Endothelial cell of umbilical vein (primary cell): ENCODE results near the gene EPB41L1. TPM values are rescaled to one million over a fixed set of nuclear protein-coding genes. Genes with fewer than 3 reads are reported as not detected.

ENCODE experiments used
- BruUV-seq: library from RNA; stranded (reverse); fragments of 400-500 nt; replicated peaks from 2 replicates; lab custom pipeline; 2021; lab: Mats Ljungman, UMichigan
- CTCF ChIA-PET: fragments of 300-600, 350-600 bp; sonication (Branson Sonifier 250); formaldehyde crosslinking; loops from one replicate; lab custom pipeline; 2021; ENCODE audit warnings: antibody characterized with exemption, inconsistent platforms; lab: Charles Lee
- POLR2A ChIA-PET: fragments of 300-600, 350-600 bp; sonication (Branson Sonifier 250); formaldehyde crosslinking; loops from one replicate; lab custom pipeline; 2021; ENCODE audit warnings: antibody characterized with exemption, inconsistent platforms; lab: Charles Lee
- DNase-seq: peaks from one replicate; pipeline ENCODE4 v3.0.0-alpha.2; 2011; ENCODE audit warnings: low read depth, low spot score
- FAIRE-seq: peaks from 2 replicates; lab custom pipeline; 2011; peaks lifted over from hg19 to GRCh38; lab: Jason Lieb, UNC
- H2AFZ ChIP-seq: 2 replicates; pipeline ENCODE4 v1.6.0; 2012; ENCODE audit warnings: low read depth, low read length, control low read depth, inconsistent platforms
- H3K27ac ChIP-seq: 2 replicates; pipeline ENCODE4 v1.5.1; 2011; ENCODE audit warnings: low read depth, mild to moderate bottlenecking, control low read depth, low read length, moderate library complexity; ENCODE audit not compliant: insufficient read depth
- H3K27me3 ChIP-seq, 2 experiments: 2 replicates each; pipeline versions ENCODE4 v1.6.0 to v1.6.1; 2011; ENCODE audit warnings: low read length in 2 of 2, mixed read lengths in 1 of 2; ENCODE audit not compliant: control insufficient read depth in 2 of 2, insufficient read depth in 2 of 2
- H3K36me3 ChIP-seq, 2 experiments: 2 replicates in 1 of 2; 3 replicates in 1 of 2; pipeline ENCODE4 v1.5.1; 2011; ENCODE audit warnings: low read length in 2 of 2, mild to moderate bottlenecking in 1 of 2, moderate library complexity in 1 of 2; ENCODE audit not compliant: control insufficient read depth in 2 of 2, insufficient read depth in 2 of 2; ENCODE audit errors: extremely low read depth in 1 of 2
- H3K4me1 ChIP-seq: 3 replicates; pipeline ENCODE4 v1.5.1; 2011; ENCODE audit warnings: mild to moderate bottlenecking, low read length; ENCODE audit not compliant: control insufficient read depth, insufficient read depth; ENCODE audit errors: extremely low read depth
- H3K4me2 ChIP-seq: 2 replicates; pipeline ENCODE4 v1.6.1; 2011; ENCODE audit warnings: low read length, control low read depth, mixed read lengths; ENCODE audit not compliant: insufficient read depth
- H3K4me3 ChIP-seq, 3 experiments: fragments of 200-600 bp in 1 of 3; sonication (generic), shearing (Covaris generic) in 1 of 3; replicated peaks in 1 of 3; 2 replicates each; pipeline ENCODE4 v1.5.1; 2011 to 2016; ENCODE audit warnings: control low read depth in 3 of 3, low read length in 3 of 3, mild to moderate bottlenecking in 2 of 3, inconsistent platforms in 1 of 3, low read depth in 1 of 3, moderate library complexity in 1 of 3; ENCODE audit not compliant: insufficient read depth in 1 of 3
- H3K79me2 ChIP-seq: 2 replicates; pipeline ENCODE4 v1.6.0; 2012; ENCODE audit warnings: low read length, inconsistent platforms; ENCODE audit not compliant: control insufficient read depth, insufficient read depth
- H3K9ac ChIP-seq: replicated peaks from 2 replicates; pipeline ENCODE3; 2011; ENCODE audit warnings: low read length, control low read depth; ENCODE audit not compliant: insufficient read depth; ENCODE audit errors: extremely low read depth
- H3K9me1 ChIP-seq: replicated peaks from 3 replicates; pipeline ENCODE4 v1.6.0; 2011; ENCODE audit warnings: mild to moderate bottlenecking, low read length; ENCODE audit not compliant: control insufficient read depth, insufficient read depth; ENCODE audit errors: extremely low read depth
- H3K9me3 ChIP-seq: replicated peaks from 2 replicates; pipeline ENCODE4 v1.5.1; 2012; ENCODE audit warnings: low read length, inconsistent platforms; ENCODE audit not compliant: control insufficient read depth, insufficient read depth
- H4K20me1 ChIP-seq: replicated peaks from 2 replicates; pipeline ENCODE3; 2011; ENCODE audit warnings: mild to moderate bottlenecking, low read length; ENCODE audit not compliant: control insufficient read depth, insufficient read depth; ENCODE audit errors: extremely low read depth
- CTCF ChIP-seq, 2 donors: IDR thresholded peaks; 1 replicate in 1 of 2; 2 replicates in 1 of 2; pipeline ENCODE4 v1.5.1; 2011; ENCODE audit warnings: low read length in 2 of 2, mild to moderate bottlenecking in 2 of 2, moderate library complexity in 2 of 2, control low read depth in 1 of 2, inconsistent platforms in 1 of 2, low read depth in 1 of 2; ENCODE audit not compliant: insufficient read depth in 1 of 2; ENCODE audit errors: extremely low read depth in 1 of 2
- EZH2 ChIP-seq: IDR thresholded peaks from 2 replicates; pipeline ENCODE4 v1.6.1; 2012; ENCODE audit warnings: borderline replicate concordance, low read depth, mild to moderate bottlenecking, moderate library complexity, low read length, inconsistent platforms; ENCODE audit not compliant: severe bottlenecking
- FOS ChIP-seq: IDR thresholded peaks from 2 replicates; pipeline ENCODE4 v1.6.1; 2011; ENCODE audit warnings: mild to moderate bottlenecking, low read length, moderate library complexity, borderline replicate concordance; ENCODE audit not compliant: insufficient read depth
- GATA2 ChIP-seq: IDR thresholded peaks from 2 replicates; pipeline ENCODE4 v1.7.0; 2011; ENCODE audit warnings: low read depth, mild to moderate bottlenecking, moderate library complexity, mixed read lengths, low read length; ENCODE audit not compliant: insufficient read length, insufficient read depth
- JUN ChIP-seq: IDR thresholded peaks from 2 replicates; pipeline ENCODE4 v1.6.1; 2011; ENCODE audit warnings: borderline replicate concordance, low read depth; ENCODE audit not compliant: insufficient read length, insufficient read depth
- MAX ChIP-seq: IDR thresholded peaks from 2 replicates; pipeline ENCODE4 v1.6.1; 2011; ENCODE audit not compliant: insufficient read depth, insufficient read length
- MYC ChIP-seq: IDR thresholded peaks from one replicate; pipeline ENCODE4 v1.6.1; 2011; ENCODE audit warnings: mild to moderate bottlenecking, low read depth, low read length
- POLR2A ChIP-seq: IDR thresholded peaks from 2 replicates; pipeline ENCODE4 v1.6.1; 2012; ENCODE audit warnings: low read depth, mild to moderate bottlenecking, control low read depth, low read length
- POLR2AphosphoS5 ChIP-seq: IDR thresholded peaks from 2 replicates; pipeline ENCODE4 v1.6.1; 2012; ENCODE audit warnings: low read depth, mild to moderate bottlenecking, control low read depth, low read length, moderate library complexity; ENCODE audit not compliant: insufficient read depth
- dilution Hi-C: fragments of 300-500 bp; cut with MboI; formaldehyde crosslinking; loops from one replicate; pipeline ENCODE4 v1.15.0; 2019; ENCODE audit warnings: low sequenced_read_pairs; ENCODE audit not compliant: extremely low pct_ligation_motif_present
- intact Hi-C: fragments of 100-400 bp; cut with micrococcal nuclease; formaldehyde crosslinking; loops from one replicate; pipeline ENCODE4 v1.10.0; 2022
- polyA plus RNA-seq, 4 experiments: library from polyadenylated mRNA; depleted of rRNA in 3 of 4; stranded (reverse) in 3 of 4; unstranded in 1 of 4; fragments of >200 nt; gene quantifications; 2 replicates each; pipeline versions ENCODE4 v1.2.1 to v1.2.3, GENCODE V29; 2011 to 2012; ENCODE audit warnings: missing spikeins in 1 of 4
- total RNA-seq: library from RNA; stranded (reverse); gene quantifications from 2 replicates; pipeline ENCODE4 v1.2.3, GENCODE V29; 2021

Gene EPB41L1
- total and polyA plus RNA-seq, 2 donors (not counting 3 experiments of a cell fraction or from before 2014, with no cell fraction given), result 6.1 to 12.2 TPM

- no peak for DNase-seq
- no peaks in the 10 kb centered on the region for H3K4me1 ChIP-seq
- H3K4me3 ChIP-seq, result no peak overlapping the region
- H2AFZ ChIP-seq, result no peak overlapping the region
- FAIRE-seq, result no peak
- no peak overlapping the region for H3K9ac ChIP-seq
- H3K36me3 ChIP-seq, result no peaks in the 10 kb centered on the region
- no peaks in the 10 kb centered on the region for H3K79me2 ChIP-seq
- H3K9me1 ChIP-seq, result no peaks in the 10 kb centered on the region
- H3K9me3 ChIP-seq, result no peaks in the 10 kb centered on the region
- no peak overlapping the region for H3K27ac ChIP-seq
- TF ChIP-seq GATA2 (no peak), JUN (no peak), MYC (no peak), FOS (no peak), POLR2AphosphoS5 (no peak), EZH2 (no peak), POLR2A (no peak), MAX (no peak), CTCF (IDR thresholded peaks at IDR 0.05; ENCODE audit: extremely low read depth in 1 of 2, insufficient read depth in 1 of 2, low read depth in 1 of 2, low read length in 2 of 2) (no peak)
- ChIA-PET CTCF (interaction anchor here (0.9 to 4.8 kb wide), 5 partner anchors 20 to 121 kb away, joined by 3 to 43 read pairs (median 12); no protein-coding TSS in a partner anchor), POLR2A (no interaction called here)
- H3K4me2 ChIP-seq, result no peak overlapping the region
- H4K20me1 ChIP-seq, result no peaks in the 10 kb centered on the region
- intact Hi-C loops, result no loop called here
- H3K27me3 ChIP-seq, result peaks cover 3 to 13% of the 10 kb centered on the region in 2 experiments
- dilution Hi-C loops, result no loop called here
- no TSS peak for BruUV-seq
These were observed 40.8 kb upstream of the EPB41L1 start for GRCh38 chr20:36113566-36114250.
